ENCODE data around the gene LPCAT1.

Gene LPCAT1

DNA sequence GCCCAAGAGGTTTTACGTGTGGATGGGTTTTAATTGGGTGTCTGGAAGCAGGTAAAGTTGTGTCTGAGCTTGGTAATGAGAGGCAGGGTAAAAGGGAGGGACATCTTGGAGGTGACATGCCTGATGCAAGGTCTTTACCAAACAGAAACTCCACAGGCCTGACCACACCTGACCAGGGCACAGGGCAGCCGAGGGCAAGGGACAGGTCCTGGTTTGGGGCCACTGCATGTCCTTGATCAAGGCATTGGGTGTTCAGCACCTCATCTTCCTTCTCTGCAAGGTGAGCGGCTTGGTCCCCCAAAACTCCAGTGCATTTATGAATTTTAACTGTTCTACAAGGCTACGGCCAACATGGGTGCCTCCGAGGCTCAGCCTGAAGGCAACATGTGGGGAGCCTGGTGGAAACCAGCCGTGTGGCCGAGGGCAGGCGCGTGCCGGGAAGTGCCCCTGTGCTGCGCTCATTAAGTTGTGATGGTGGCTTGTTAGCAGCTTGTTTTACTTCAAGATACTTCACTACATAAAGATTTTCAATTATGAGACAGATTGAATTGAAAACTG, 30.7 kb upstream of the LPCAT1 start:
- no peak for DNase-seq (ENCODE audit: low spot score)

GRCh38 chr5:1553539-1554409, 30.0 kb upstream of the LPCAT1 start:
- no peak for DNase-seq (ENCODE audit: low spot score)

- DNase-seq (ENCODE audit: low spot score), result no peak
Measured at GRCh38 chr5:1552521-1553255, 28.9 kb upstream of the LPCAT1 start.

DNA sequence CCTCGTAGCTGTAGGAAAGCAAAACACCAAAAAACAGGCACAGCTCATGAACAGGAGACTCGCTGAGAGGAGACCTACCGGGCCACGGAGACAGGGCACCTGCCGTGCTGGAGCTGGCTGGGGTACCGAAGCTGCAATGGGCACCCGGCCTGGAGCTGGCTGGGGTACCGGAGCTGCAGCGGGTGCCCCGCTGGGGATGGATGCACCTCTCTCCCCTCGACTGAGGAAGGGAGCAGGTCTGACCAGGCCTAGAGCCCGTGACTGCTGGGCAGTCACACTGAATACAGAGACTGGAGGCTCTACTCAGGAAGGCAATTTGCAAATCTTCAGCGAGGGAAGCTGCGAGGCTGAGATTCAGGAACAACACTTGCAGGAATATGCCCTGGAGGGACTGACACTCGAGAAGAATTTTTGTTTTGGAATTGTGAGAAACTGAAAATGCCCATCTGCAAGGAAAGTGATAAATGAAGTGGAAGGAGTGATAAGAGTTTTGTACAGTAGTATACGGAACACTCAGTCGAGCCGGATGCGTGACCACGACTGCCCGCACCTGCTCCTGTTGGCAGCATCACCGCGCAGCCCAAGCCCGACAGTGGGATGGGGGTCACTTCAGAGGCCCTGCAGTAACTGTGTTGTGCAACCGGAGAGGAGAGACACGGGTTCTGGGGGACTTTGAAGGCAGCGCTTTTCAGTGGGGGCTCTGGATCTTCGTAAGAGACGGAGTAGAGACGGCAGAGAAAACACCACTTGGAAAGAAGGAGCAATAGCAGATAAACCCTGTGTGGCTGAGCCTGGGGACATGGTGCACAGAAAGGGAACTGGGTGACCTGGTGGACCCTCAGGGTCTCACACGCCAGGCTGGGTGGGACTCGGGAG, 27.9 kb upstream of the LPCAT1 start:
- no peak for DNase-seq (ENCODE audit: low spot score)

- no peak for DNase-seq (ENCODE audit: low spot score)
Measured at GRCh38 chr5:1550287-1551076, 26.7 kb upstream of the LPCAT1 start.

GRCh38 chr5:1549475-1550030, 25.8 kb upstream of the LPCAT1 start:
- DNase-seq (ENCODE audit: low spot score), result no peak

- no peak for DNase-seq (ENCODE audit: low spot score)
Measured at GRCh38 chr5:1548702-1549474, 25.1 kb upstream of the LPCAT1 start.

DNA sequence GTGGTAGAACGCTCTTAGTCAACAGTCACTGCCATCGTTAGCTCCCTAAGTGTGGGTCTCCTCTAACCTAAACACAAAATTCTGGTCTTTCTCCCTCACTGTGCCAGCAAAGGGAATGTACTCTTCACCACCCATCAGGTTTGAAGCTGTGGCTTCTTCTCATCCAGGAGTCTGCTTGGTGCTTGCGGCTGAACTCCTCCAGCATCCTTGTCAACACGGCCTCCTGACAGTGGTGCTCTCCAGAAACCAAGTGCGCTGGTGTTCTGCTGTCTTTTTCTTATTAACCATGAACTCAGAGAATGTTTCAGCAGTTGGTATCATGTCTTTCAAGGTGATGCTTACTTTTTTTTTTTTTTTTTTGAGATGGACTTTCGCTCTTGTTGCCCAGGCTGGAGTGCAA, 23.9 kb upstream of the LPCAT1 start:
- no peak for DNase-seq (ENCODE audit: low spot score)

- DNase-seq (ENCODE audit: low spot score), result no peak
Measured at GRCh38 chr5:1547236-1547635, 23.5 kb upstream of the LPCAT1 start.

- DNase-seq (ENCODE audit: low spot score), result no peak
Measured at GRCh38 chr5:1546556-1546955, 22.8 kb upstream of the LPCAT1 start.

- no peak for DNase-seq (ENCODE audit: low spot score)
Measured at GRCh38 chr5:1545805-1546355, 22.1 kb upstream of the LPCAT1 start.

GRCh38 chr5:1545126-1545804, 21.5 kb upstream of the LPCAT1 start:
- no peak for DNase-seq (ENCODE audit: low spot score)

DNA sequence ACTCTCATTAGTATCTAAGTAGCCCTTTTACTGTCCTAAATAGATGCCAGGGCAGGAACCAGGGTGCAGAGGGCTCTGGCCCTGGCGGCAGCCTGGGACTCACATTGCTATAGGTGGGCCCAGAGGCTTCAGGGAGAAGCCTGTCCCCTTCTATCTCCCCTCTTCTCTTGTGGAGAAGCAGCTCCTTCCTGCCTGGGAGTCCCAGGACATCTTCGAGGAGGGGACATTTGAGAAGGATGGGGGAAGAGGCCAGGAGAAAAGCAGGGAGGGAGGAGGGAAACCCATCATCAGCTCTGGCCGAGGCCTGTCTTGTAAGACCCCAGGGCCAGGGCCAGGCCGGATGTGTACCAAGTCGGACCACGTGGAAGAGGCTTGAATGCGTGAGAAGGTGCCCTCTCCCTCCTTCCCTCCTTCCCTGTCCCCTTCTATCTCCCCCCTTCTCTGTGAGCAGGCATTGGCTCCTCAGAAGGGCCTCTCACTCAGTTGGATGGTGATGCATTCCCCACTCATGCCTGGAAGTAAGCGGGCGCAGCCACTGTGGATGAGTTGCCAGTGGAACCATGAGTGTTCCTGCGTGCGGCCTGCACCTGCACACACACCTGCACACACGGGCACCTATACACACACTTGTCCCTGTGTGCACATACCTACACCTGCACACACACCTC, 20.7 kb upstream of the LPCAT1 start:
- DNase-seq (ENCODE audit: low spot score), result no peak

DNA sequence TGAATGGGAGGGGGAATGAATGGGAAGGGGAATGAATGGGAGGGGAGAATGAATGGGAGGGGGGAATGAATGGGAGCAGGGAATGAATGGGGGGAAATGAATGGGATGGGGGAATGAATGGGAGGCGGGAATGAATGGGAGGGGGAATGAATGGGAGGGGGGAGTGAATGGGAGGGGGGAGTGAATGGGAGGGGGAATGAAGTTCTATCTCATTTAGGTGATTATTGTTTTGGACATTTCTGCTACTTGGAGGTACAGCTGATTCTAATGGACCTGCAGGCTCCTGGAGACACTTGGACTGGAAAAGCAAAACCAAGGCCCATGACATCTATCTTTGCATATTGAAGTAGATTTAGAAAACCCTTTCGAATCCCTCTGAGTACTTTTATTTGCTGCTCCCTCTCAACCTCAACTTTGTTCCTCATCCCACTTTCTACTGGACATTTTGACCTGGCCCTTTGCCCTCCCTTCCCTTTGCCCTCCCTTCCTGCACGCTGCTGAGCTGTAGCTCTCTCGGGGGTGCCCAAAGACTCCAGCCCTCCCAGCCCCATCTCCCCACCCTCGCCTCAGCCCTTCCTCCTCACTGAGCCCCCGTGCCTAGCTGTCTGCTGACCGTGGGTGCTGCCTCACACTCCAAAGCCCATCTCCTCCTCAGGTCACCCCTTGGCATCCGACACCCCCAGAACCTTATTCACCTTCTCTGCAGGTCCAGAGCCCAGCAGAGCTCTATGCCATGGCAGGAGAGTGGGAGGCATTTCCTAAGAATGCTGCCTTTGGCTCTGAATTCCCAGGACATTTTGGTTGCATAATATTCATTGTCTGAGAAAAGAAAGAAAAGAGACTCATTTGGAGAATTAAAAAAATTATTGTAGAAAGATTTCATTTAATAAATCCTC, 19.9 kb upstream of the LPCAT1 start:
- DNase-seq (ENCODE audit: low spot score), result no peak

DNA sequence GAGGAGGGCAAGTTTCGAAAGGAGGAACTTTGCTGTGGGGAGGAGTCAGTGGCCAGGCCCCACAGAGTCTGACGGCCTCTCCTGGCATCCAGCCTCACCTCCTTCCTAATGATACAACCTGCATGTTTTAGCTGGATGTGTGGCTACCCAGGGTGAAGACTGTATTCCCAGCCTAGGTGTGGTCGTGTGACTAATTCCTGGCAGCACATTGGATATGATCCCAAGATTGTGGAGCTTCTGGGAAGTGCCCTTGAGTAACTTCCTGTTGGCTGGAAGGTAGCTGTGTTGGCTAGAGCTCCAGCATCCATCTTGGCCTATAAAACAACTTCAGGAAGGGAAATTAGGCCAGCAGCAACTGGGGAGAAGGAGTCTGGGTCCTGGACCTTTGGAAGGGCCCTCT, 19.0 kb upstream of the LPCAT1 start:
- DNase-seq (ENCODE audit: low spot score), result no peak

DNA sequence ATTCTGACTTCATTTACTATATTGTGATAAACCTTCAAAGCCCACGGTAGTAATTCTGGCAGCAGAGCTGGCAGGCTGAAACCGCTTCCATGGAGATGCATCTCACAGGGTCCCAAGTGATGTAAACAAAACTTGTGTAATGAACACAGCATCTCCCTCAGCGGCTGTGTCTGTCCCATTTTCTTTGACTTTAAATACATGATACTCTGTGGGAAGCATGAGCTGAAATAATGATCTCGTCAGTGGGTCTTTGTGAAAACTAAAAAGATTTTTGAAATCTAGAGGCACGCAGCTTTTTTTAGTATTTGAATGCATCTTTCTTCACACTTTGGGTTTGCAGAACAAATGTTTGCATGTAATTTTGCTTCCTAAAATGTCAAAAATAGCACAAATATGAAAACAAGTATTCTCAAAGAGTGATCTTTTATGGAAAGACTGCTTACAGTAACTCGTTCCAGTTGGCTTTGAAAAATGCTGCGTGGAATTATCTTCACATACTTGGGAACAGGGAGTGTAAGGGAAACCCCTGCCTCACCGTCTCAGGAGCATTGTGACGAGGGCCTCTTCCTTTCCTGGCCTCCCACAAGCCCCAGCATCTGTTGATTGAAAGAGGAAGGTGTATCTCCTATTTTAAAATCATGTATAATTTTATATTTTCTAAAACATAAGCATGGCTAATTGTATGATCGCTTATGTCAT, 18.1 kb upstream of the LPCAT1 start:
- no peak for DNase-seq (ENCODE audit: low spot score)
